NK-92 (cell line): ENCODE results near the gene THBS2.

ENCODE experiments used
- DNase-seq: peaks from one replicate; lab custom pipeline; 2025; ENCODE audit not compliant: unreplicated experiment; lab: John Stamatoyannopoulos, UW

Gene THBS2

GRCh38 chr6:169168302-169168630, 85.4 kb downstream of the THBS2 start:
- no peak for DNase-seq

GRCh38 chr6:169167581-169168301, 85.9 kb downstream of the THBS2 start:
- no peak for DNase-seq

- DNase-seq, result no peak
Observed at GRCh38 chr6:169166896-169167580, 86.6 kb downstream of the THBS2 start.
